Calu3 (cell line): ENCODE data around the gene SRP68. TPM values are rescaled to one million over a fixed set of nuclear protein-coding genes. Genes with fewer than 3 reads are reported as not detected.

Experiments
- BruUV-seq: library from RNA; stranded (reverse); fragments of 400-500 nt; replicated peaks from 2 replicates; lab custom pipeline; 2021; lab: Mats Ljungman, UMichigan
- CTCF ChIA-PET: fragments of 300-600 bp; sonication (Branson Sonifier 250); formaldehyde crosslinking; loops from one replicate; lab custom pipeline; 2022; ENCODE audit warnings: antibody characterized with exemption; lab: Charles Lee
- DNase-seq: peaks from one replicate; pipeline ENCODE4 v3.0.0; 2022
- H3K27ac Mint-ChIP-seq: one replicate; pipeline ENCODE4 v1.8.0; 2022; ENCODE audit warnings: mixed read lengths; ENCODE audit not compliant: unreplicated experiment
- H3K27me3 Mint-ChIP-seq: one replicate; pipeline ENCODE4 v1.8.0; 2022; ENCODE audit warnings: mixed read lengths; ENCODE audit not compliant: unreplicated experiment
- H3K36me3 Mint-ChIP-seq: one replicate; pipeline ENCODE4 v1.8.0; 2022; ENCODE audit warnings: mild to moderate bottlenecking, moderate library complexity, mixed read lengths; ENCODE audit not compliant: insufficient read depth, unreplicated experiment
- H3K4me1 Mint-ChIP-seq: one replicate; pipeline ENCODE4 v1.8.0; 2022; ENCODE audit warnings: mild to moderate bottlenecking, low read depth, mixed read lengths; ENCODE audit not compliant: unreplicated experiment
- H3K4me3 Mint-ChIP-seq: one replicate; pipeline ENCODE4 v1.8.0; 2022; ENCODE audit warnings: mild to moderate bottlenecking, low read depth, moderate library complexity, mixed read lengths; ENCODE audit not compliant: unreplicated experiment
- H3K9me3 Mint-ChIP-seq: one replicate; pipeline ENCODE4 v1.8.0; 2022; ENCODE audit warnings: low read depth, mixed read lengths; ENCODE audit not compliant: unreplicated experiment
- CTCF ChIP-seq: fragments of 200-600 bp; IDR thresholded peaks from one replicate; pipeline ENCODE4 v1.8.0; 2022; ENCODE audit warnings: antibody characterized with exemption; ENCODE audit not compliant: unreplicated experiment
- intact Hi-C: fragments of 100-400 bp; cut with micrococcal nuclease; formaldehyde crosslinking; loops from one replicate; pipeline ENCODE4 v1.10.0; 2022; ENCODE audit not compliant: unreplicated experiment
- total RNA-seq: library from RNA; stranded (reverse); gene quantifications from 2 replicates; pipeline ENCODE4 v1.2.3, GENCODE V29; 2022

The SRP68 gene
- total RNA-seq, 1 experiment from 2014 or later = 80.7 TPM

- TF ChIP-seq CTCF = no peak
Observed at GRCh38 chr17:76056882-76057281, 15.4 kb downstream of the SRP68 start.

GRCh38 chr17:76054112-76054476 lies 18.2 kb downstream of the SRP68 start:
- Mint-ChIP-seq H3K27me3 (no peaks in the 10 kb centered on the region), H3K4me1 (peaks cover 69% of the 10 kb centered on the region), H3K4me3 (peak overlapping the region; percentile 68), H3K36me3 (peaks cover 91% of the 10 kb centered on the region), H3K27ac (peak overlapping the region; percentile 98), H3K9me3 (no peaks in the 10 kb centered on the region)
- CTCF ChIA-PET = interaction anchor here (1.8 kb wide), 1 partner anchor 40 kb away, joined by 14 read pairs; no protein-coding TSS in a partner anchor
- DNase-seq = peak; percentile 59
- BruUV-seq = no TSS peak
- TF ChIP-seq CTCF = no peak
- intact Hi-C loops = no loop called here

More at GRCh38 chr17:76056882-76057281, 15.4 kb downstream of the SRP68 start:
- Mint-ChIP-seq H3K9me3 (no peaks in the 10 kb centered on the region), H3K36me3 (peaks cover 89% of the 10 kb centered on the region), H3K27me3 (no peaks in the 10 kb centered on the region), H3K4me1 (peaks cover 41% of the 10 kb centered on the region), H3K27ac (no peak overlapping the region), H3K4me3 (no peak overlapping the region)
- CTCF ChIA-PET = interaction anchor here (0.6 to 1.9 kb wide), 3 partner anchors 9 to 247 kb away, joined by 3 to 12 read pairs (median 3); no protein-coding TSS in a partner anchor
- intact Hi-C loops = loop anchor here (1.0 kb wide), 1 partner anchor 43 kb away; no protein-coding TSS in a partner anchor
- no TSS peak for BruUV-seq
- no peak for DNase-seq

- H3K4me1 Mint-ChIP-seq = peaks cover 75% of the 10 kb centered on the region
- peaks cover 89% of the 10 kb centered on the region for H3K36me3 Mint-ChIP-seq
- H3K27ac Mint-ChIP-seq = peak overlapping the region; percentile 98
- BruUV-seq = TSS peak; percentile 66
- CTCF ChIA-PET = interaction anchor here (0.6 to 1.8 kb wide), 4 partner anchors 24 to 376 kb away, joined by 3 to 14 read pairs (median 4); no protein-coding TSS in a partner anchor
- no peaks in the 10 kb centered on the region for H3K9me3 Mint-ChIP-seq
- intact Hi-C loops = no loop called here
- peak overlapping the region; percentile 68 for H3K4me3 Mint-ChIP-seq
- peak; percentile 48 for DNase-seq
- TF ChIP-seq CTCF = no peak
- no peaks in the 10 kb centered on the region for H3K27me3 Mint-ChIP-seq
Observed at GRCh38 chr17:76053246-76054111, 18.8 kb downstream of the SRP68 start.

GRCh38 chr17:76051561-76051960 lies 20.8 kb downstream of the SRP68 start:
- CTCF ChIA-PET = interaction anchor here (0.9 to 1.5 kb wide), 4 partner anchors 24 to 146 kb away, joined by 3 to 6 read pairs (median 4); partner anchors contain the start of gene EVPL
- no peaks in the 10 kb centered on the region for H3K9me3 Mint-ChIP-seq
- peaks cover 67% of the 10 kb centered on the region for H3K4me1 Mint-ChIP-seq
- intact Hi-C loops = no loop called here
- TF ChIP-seq CTCF = no peak
- BruUV-seq = no TSS peak
- peaks cover 86% of the 10 kb centered on the region for H3K36me3 Mint-ChIP-seq
- peak overlapping the region; percentile 66 for H3K4me3 Mint-ChIP-seq
- DNase-seq = no peak
- H3K27ac Mint-ChIP-seq = peak overlapping the region; percentile 94
- no peaks in the 10 kb centered on the region for H3K27me3 Mint-ChIP-seq
